Liver (tissue), 9 donors: ENCODE data around the gene NAIF1. TPM values are rescaled to one million over a fixed set of nuclear protein-coding genes. Genes with fewer than 3 reads are reported as not detected.

Experiments used
- DNase-seq: peaks from one replicate; pipeline ENCODE4 v3.0.0-alpha.2; 2017; ENCODE audit warnings: low spot score
- H3K27ac ChIP-seq, 2 donors: one replicate each; pipeline ENCODE4 v1.7.0; 2013; ENCODE audit warnings: inconsistent platforms in 2 of 2, low read length in 2 of 2, control low read depth in 1 of 2, low read depth in 1 of 2, mild to moderate bottlenecking in 1 of 2
- H3K27me3 ChIP-seq, 4 donors: one replicate each; pipeline versions ENCODE4 v1.6.1 to v1.7.0; 2013; ENCODE audit warnings: low read length in 3 of 4, inconsistent platforms in 1 of 4, mild to moderate bottlenecking in 1 of 4, moderate library complexity in 1 of 4; ENCODE audit not compliant: control insufficient read depth in 4 of 4, insufficient read depth in 4 of 4
- H3K36me3 ChIP-seq, 4 donors: one replicate each; pipeline versions ENCODE4 v1.6.1 to v1.7.0; 2013; ENCODE audit warnings: low read length in 3 of 4, mild to moderate bottlenecking in 3 of 4, low read depth in 1 of 4, moderate library complexity in 1 of 4; ENCODE audit not compliant: control insufficient read depth in 4 of 4, insufficient read depth in 3 of 4
- H3K4me1 ChIP-seq, 4 donors: one replicate each; pipeline versions ENCODE4 v1.6.1 to v1.7.0; 2013; ENCODE audit warnings: low read length in 3 of 4, mild to moderate bottlenecking in 3 of 4, moderate library complexity in 1 of 4; ENCODE audit not compliant: control insufficient read depth in 4 of 4, insufficient read depth in 4 of 4
- H3K4me3 ChIP-seq, 3 donors: one replicate each; pipeline versions ENCODE4 v1.6.1 to v1.7.0; 2013; ENCODE audit warnings: low read length in 3 of 3, control low read depth in 1 of 3, low read depth in 1 of 3, mild to moderate bottlenecking in 1 of 3
- H3K9ac ChIP-seq, 2 donors: one replicate each; pipeline ENCODE4 v1.7.0; 2013; ENCODE audit warnings: low read length in 2 of 2, mild to moderate bottlenecking in 2 of 2, moderate library complexity in 2 of 2, control low read depth in 1 of 2, low read depth in 1 of 2
- H3K9me3 ChIP-seq, 4 donors: one replicate each; pipeline versions ENCODE4 v1.6.1 to v1.7.0; 2013; ENCODE audit warnings: low read length in 3 of 4; ENCODE audit not compliant: control insufficient read depth in 4 of 4
- EGR1 ChIP-seq, 2 donors: IDR thresholded peaks; 2 replicates each; pipeline ENCODE4 v1.6.1; 2016 to 2018; ENCODE audit warnings: antibody characterized with exemption in 2 of 2, low read depth in 2 of 2
- FOXA1 ChIP-seq: IDR thresholded peaks from 2 replicates; pipeline ENCODE4 v1.6.1; 2016; ENCODE audit warnings: antibody characterized with exemption
- FOXA2 ChIP-seq: IDR thresholded peaks from 2 replicates; pipeline ENCODE4 v1.6.1; 2016; ENCODE audit warnings: antibody characterized with exemption
- GABPA ChIP-seq, 2 donors: IDR thresholded peaks in 1 of 2; conservative IDR thresholded peaks in 1 of 2; 2 replicates each; pipeline ENCODE4 v1.6.1; 2016; ENCODE audit warnings: antibody characterized with exemption in 2 of 2, mild to moderate bottlenecking in 1 of 2, moderate library complexity in 1 of 2
- HNF4A ChIP-seq, 2 donors: conservative IDR thresholded peaks; 2 replicates each; pipeline ENCODE4 v1.6.1; 2016; ENCODE audit warnings: antibody characterized with exemption in 2 of 2, mild to moderate bottlenecking in 2 of 2
- HNF4G ChIP-seq: IDR thresholded peaks from 2 replicates; pipeline ENCODE4 v1.6.1; 2016; ENCODE audit warnings: antibody characterized with exemption
- JUND ChIP-seq, 2 donors: IDR thresholded peaks; 2 replicates each; pipeline ENCODE4 v1.6.1; 2016; ENCODE audit warnings: antibody characterized with exemption in 2 of 2
- MAX ChIP-seq: IDR thresholded peaks from 2 replicates; pipeline ENCODE4 v1.6.1; 2016; ENCODE audit warnings: antibody characterized with exemption
- NR2F2 ChIP-seq: IDR thresholded peaks from 2 replicates; pipeline ENCODE4 v1.6.1; 2016; ENCODE audit warnings: antibody characterized with exemption
- RAD21 ChIP-seq, 2 donors: IDR thresholded peaks; 2 replicates each; pipeline ENCODE4 v1.6.1; 2016; ENCODE audit warnings: antibody characterized with exemption in 2 of 2, mild to moderate bottlenecking in 2 of 2
- RXRA ChIP-seq, 2 donors: IDR thresholded peaks; 2 replicates each; pipeline ENCODE4 v1.6.1; 2017 to 2018; ENCODE audit warnings: antibody characterized with exemption in 2 of 2, mild to moderate bottlenecking in 1 of 2
- SP1 ChIP-seq: IDR thresholded peaks from 2 replicates; pipeline ENCODE4 v1.6.1; 2018; ENCODE audit warnings: antibody characterized with exemption, mild to moderate bottlenecking
- TAF1 ChIP-seq: conservative IDR thresholded peaks from 2 replicates; pipeline ENCODE4 v1.6.1; 2016; ENCODE audit warnings: antibody characterized with exemption, mild to moderate bottlenecking
- YY1 ChIP-seq: IDR thresholded peaks from 2 replicates; pipeline ENCODE4 v1.6.1; 2016; ENCODE audit warnings: antibody characterized with exemption, mild to moderate bottlenecking
- ZBTB33 ChIP-seq: IDR thresholded peaks from 2 replicates; pipeline ENCODE4 v1.6.1; 2016; ENCODE audit warnings: antibody characterized with exemption
- WGBS: extraction: QIAGEN DNeasy Blood & Tissue Kit; methylation state at CpG from one replicate; pipeline ENCODE4 v1.1.7; 2013; 5-methylcytosine and 5-hydroxymethylcytosine counted together
- polyA plus RNA-seq, 2 donors: library from polyadenylated mRNA; stranded (reverse) in 1 of 2; unstranded in 1 of 2; fragments of 200-250 nt in 1 of 2; fragments of >200 nt in 1 of 2; fragmentation: Nextera tagmentation in 1 of 2; extraction: Ambion mirVana in 1 of 2; gene quantifications; one replicate each; pipeline versions ENCODE4 v1.2.1 to v1.2.3, GENCODE V29; 2013 to 2015
- total RNA-seq, 2 donors: library from RNA; depleted of rRNA; stranded (reverse); fragments of >200 nt; gene quantifications; one replicate each; pipeline ENCODE4 v1.2.3, GENCODE V29; 2014
- TF ChIP-seq, protein P1 (sequence below): fragments of 150-350 bp; IDR thresholded peaks from 2 replicates; pipeline ENCODE4 v1.5.1; 2017; ENCODE audit warnings: improper control_type of control experiment, low read depth, low read length; ENCODE audit not compliant: missing input control
- TF ChIP-seq, protein P2 (sequence below): IDR thresholded peaks from 2 replicates; pipeline ENCODE4 v1.6.1; 2016; ENCODE audit warnings: antibody characterized with exemption, mild to moderate bottlenecking
- TF ChIP-seq, protein P3 (sequence below): IDR thresholded peaks from 2 replicates; pipeline ENCODE4 v1.6.1; 2016; ENCODE audit warnings: antibody characterized with exemption
- donor health status: healthy.
- donor health status: healthy.
- donor health status: healthy.
- donor health status: healthy.
- donor health status: healthy.

Gene NAIF1
- total and polyA plus RNA-seq, 4 donors: 2.5 to 6.5 (median 4.7) TPM

GRCh38 chr9:128094950-128095544 lies 27.9 kb upstream of the NAIF1 start (continued):
- TF ChIP-seq, protein P1, sequence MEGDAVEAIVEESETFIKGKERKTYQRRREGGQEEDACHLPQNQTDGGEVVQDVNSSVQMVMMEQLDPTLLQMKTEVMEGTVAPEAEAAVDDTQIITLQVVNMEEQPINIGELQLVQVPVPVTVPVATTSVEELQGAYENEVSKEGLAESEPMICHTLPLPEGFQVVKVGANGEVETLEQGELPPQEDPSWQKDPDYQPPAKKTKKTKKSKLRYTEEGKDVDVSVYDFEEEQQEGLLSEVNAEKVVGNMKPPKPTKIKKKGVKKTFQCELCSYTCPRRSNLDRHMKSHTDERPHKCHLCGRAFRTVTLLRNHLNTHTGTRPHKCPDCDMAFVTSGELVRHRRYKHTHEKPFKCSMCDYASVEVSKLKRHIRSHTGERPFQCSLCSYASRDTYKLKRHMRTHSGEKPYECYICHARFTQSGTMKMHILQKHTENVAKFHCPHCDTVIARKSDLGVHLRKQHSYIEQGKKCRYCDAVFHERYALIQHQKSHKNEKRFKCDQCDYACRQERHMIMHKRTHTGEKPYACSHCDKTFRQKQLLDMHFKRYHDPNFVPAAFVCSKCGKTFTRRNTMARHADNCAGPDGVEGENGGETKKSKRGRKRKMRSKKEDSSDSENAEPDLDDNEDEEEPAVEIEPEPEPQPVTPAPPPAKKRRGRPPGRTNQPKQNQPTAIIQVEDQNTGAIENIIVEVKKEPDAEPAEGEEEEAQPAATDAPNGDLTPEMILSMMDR: no peak
- TF ChIP-seq GABPA (IDR thresholded peaks at IDR 0.05 in 1 of 2, conservative IDR thresholded peaks at IDR 0.05 in 1 of 2): no peak
- no peak for TF ChIP-seq ZBTB33
- no peak for TF ChIP-seq NR2F2
- TF ChIP-seq JUND (IDR thresholded peaks at IDR 0.05): no peak
- TF ChIP-seq MAX: no peak
- no peak for TF ChIP-seq FOXA2
- TF ChIP-seq RAD21 (IDR thresholded peaks at IDR 0.05): peak in 1 of 2 donors; percentile 19

DNA sequence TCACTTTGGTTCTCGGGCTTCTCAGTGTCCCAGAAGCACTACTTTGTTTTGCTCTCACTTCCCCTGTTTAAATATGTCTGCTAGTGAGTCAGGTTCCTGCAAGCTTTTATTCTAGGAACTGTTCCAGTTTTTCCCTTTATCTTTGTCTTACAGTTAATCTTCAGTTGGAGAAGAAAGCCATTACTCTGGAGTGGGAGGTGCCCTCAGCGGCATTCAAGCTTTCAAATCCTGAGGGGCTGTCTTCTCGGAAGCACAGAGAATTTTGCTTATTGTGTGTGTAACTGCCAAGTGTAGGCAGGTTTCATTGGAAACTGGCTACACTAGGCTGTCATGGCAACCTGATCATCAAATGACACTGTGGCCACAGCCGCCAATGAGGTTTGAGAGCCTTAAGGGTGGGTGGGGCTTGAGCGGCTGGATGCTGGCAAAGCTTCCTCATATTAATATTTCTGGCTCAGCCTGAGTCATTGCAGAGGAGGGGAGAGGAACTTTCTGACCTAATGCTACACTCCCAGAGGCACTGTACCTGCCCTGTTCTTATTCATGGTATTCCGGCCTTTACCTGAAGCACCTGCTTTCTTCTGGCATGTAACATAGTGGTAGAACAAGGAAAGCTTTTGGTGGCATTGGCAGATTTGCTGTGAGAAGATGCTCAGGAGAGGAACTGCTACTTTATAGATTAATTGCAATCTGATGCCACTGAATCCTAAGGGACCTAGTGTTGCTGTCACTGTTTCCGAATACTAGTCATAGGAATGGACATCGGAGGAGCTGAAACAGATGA lies 27.2 kb upstream of the NAIF1 start:
- Histone ChIP-seq H3K27me3 (no peaks in the 10 kb centered on the region), H3K27ac (peak overlapping the region; percentile 57 to 63), H3K4me1 (peaks cover 9 to 40% (median 25%) of the 10 kb centered on the region in 4 donors), H3K9me3 (no peaks in the 10 kb centered on the region), H3K9ac (peak overlapping the region in 1 of 2 donors; percentile 26), H3K4me3 (no peak overlapping the region), H3K36me3 (no peaks in the 10 kb centered on the region)
- 66% methylated on average over 8 of the region's 8 CpGs for WGBS
- DNase-seq: peak; percentile 74
- TF ChIP-seq, protein P1: no peak
- TF ChIP-seq HNF4G (no peak), FOXA2 (no peak), EGR1 (IDR thresholded peaks at IDR 0.05; ENCODE audit: low read depth in 2 of 2) (no peak), RXRA (IDR thresholded peaks at IDR 0.05) (no peak), JUND (IDR thresholded peaks at IDR 0.05) (peak; percentile 35 to 44), HNF4A (conservative IDR thresholded peaks at IDR 0.05) (no peak), TAF1 (no peak), GABPA (IDR thresholded peaks at IDR 0.05 in 1 of 2, conservative IDR thresholded peaks at IDR 0.05 in 1 of 2) (no peak), RAD21 (IDR thresholded peaks at IDR 0.05) (no peak), ZBTB33 (no peak), YY1 (peak; percentile 48), MAX (no peak), FOXA1 (no peak), NR2F2 (peak; percentile 24), SP1 (no peak)
- TF ChIP-seq, protein P2, sequence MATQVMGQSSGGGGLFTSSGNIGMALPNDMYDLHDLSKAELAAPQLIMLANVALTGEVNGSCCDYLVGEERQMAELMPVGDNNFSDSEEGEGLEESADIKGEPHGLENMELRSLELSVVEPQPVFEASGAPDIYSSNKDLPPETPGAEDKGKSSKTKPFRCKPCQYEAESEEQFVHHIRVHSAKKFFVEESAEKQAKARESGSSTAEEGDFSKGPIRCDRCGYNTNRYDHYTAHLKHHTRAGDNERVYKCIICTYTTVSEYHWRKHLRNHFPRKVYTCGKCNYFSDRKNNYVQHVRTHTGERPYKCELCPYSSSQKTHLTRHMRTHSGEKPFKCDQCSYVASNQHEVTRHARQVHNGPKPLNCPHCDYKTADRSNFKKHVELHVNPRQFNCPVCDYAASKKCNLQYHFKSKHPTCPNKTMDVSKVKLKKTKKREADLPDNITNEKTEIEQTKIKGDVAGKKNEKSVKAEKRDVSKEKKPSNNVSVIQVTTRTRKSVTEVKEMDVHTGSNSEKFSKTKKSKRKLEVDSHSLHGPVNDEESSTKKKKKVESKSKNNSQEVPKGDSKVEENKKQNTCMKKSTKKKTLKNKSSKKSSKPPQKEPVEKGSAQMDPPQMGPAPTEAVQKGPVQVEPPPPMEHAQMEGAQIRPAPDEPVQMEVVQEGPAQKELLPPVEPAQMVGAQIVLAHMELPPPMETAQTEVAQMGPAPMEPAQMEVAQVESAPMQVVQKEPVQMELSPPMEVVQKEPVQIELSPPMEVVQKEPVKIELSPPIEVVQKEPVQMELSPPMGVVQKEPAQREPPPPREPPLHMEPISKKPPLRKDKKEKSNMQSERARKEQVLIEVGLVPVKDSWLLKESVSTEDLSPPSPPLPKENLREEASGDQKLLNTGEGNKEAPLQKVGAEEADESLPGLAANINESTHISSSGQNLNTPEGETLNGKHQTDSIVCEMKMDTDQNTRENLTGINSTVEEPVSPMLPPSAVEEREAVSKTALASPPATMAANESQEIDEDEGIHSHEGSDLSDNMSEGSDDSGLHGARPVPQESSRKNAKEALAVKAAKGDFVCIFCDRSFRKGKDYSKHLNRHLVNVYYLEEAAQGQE: peak; percentile 5
- TF ChIP-seq, protein P3, sequence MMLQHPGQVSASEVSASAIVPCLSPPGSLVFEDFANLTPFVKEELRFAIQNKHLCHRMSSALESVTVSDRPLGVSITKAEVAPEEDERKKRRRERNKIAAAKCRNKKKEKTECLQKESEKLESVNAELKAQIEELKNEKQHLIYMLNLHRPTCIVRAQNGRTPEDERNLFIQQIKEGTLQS: no peak
